ENCODE data around the gene FOXP1.

FOXP1 gene

GRCh38 chr3:71398157-71398836, 185.2 kb downstream of the FOXP1 start:
- Histone ChIP-seq H4K20me1 (ENCODE audit: low read depth, low read length) (no peaks in the 10 kb centered on the region), H3K9me2 (replicated peaks; ENCODE audit: insufficient read depth, low read length) (no peaks in the 10 kb centered on the region), H3K27me3 (ENCODE audit: low read length) (no peaks in the 10 kb centered on the region), H3K4me2 (ENCODE audit: low read depth, low read length, poor library complexity, severe bottlenecking) (no peak overlapping the region), H3K9ac (ENCODE audit: low read length) (no peak overlapping the region), H3F3A (ENCODE audit: insufficient read depth) (no peaks in the 10 kb centered on the region), H3K9me3 (ENCODE audit: insufficient read depth, low read length) (no peaks in the 10 kb centered on the region), H3K4me3 (ENCODE audit: insufficient read depth, low read length, poor library complexity, severe bottlenecking) (no peak overlapping the region), H3K79me2 (ENCODE audit: insufficient read depth, low read length) (no peaks in the 10 kb centered on the region), H3K36me3 (ENCODE audit: low read length) (no peaks in the 10 kb centered on the region), H2AFZ (ENCODE audit: low read depth, low read length, severe bottlenecking) (no peak overlapping the region), H3K27ac (ENCODE audit: low read depth, low read length) (no peak overlapping the region)
- no peak for TF ChIP-seq EZH2phosphoT487 (conservative IDR thresholded peaks at IDR 0.05; ENCODE audit: low read length)
- TF ChIP-seq, protein P1, sequence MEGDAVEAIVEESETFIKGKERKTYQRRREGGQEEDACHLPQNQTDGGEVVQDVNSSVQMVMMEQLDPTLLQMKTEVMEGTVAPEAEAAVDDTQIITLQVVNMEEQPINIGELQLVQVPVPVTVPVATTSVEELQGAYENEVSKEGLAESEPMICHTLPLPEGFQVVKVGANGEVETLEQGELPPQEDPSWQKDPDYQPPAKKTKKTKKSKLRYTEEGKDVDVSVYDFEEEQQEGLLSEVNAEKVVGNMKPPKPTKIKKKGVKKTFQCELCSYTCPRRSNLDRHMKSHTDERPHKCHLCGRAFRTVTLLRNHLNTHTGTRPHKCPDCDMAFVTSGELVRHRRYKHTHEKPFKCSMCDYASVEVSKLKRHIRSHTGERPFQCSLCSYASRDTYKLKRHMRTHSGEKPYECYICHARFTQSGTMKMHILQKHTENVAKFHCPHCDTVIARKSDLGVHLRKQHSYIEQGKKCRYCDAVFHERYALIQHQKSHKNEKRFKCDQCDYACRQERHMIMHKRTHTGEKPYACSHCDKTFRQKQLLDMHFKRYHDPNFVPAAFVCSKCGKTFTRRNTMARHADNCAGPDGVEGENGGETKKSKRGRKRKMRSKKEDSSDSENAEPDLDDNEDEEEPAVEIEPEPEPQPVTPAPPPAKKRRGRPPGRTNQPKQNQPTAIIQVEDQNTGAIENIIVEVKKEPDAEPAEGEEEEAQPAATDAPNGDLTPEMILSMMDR (IDR thresholded peaks at IDR 0.05; ENCODE audit: insufficient read depth, low read length, poor library complexity, severe bottlenecking) = no peak

DNA sequence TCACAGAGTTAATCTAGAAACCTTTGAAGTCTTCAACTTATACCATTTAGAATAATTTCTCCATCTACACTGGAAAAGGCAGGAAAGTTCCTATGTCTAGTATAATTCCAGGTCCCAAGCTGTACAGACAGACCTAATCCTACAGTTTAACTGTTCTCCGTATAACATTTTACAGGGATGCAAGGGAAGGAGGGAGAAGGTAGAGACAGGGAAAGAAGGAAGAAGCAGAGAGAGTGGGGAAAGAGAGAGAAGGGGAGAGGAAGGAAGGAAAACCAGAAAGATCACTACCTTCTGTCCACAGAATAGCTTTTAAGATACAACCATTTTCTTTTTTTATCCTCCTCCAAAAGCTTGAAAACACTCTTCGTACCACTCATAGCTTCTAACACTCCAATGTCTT, 185.8 kb downstream of the FOXP1 start:
- no peak overlapping the region for H2AFZ ChIP-seq (ENCODE audit: low read depth, low read length, severe bottlenecking)
- peaks cover 3% of the 10 kb centered on the region; the same call in 1 of the 2 replicates for H3F3A ChIP-seq (ENCODE audit: insufficient read depth)
- H4K20me1 ChIP-seq (ENCODE audit: low read depth, low read length) = no peaks in the 10 kb centered on the region
- H3K36me3 ChIP-seq (ENCODE audit: low read length) = no peaks in the 10 kb centered on the region
- no peak overlapping the region for H3K9ac ChIP-seq (ENCODE audit: low read length)
- H3K4me3 ChIP-seq (ENCODE audit: insufficient read depth, low read length, poor library complexity, severe bottlenecking) = no peak overlapping the region
- no peaks in the 10 kb centered on the region for H3K9me2 ChIP-seq (replicated peaks; ENCODE audit: insufficient read depth, low read length)
- H3K9me3 ChIP-seq (ENCODE audit: insufficient read depth, low read length) = no peaks in the 10 kb centered on the region
- TF ChIP-seq EZH2phosphoT487 (conservative IDR thresholded peaks at IDR 0.05; ENCODE audit: low read length) = no peak
- TF ChIP-seq, protein P1 (IDR thresholded peaks at IDR 0.05; ENCODE audit: insufficient read depth, low read length, poor library complexity, severe bottlenecking) = no peak
- no peaks in the 10 kb centered on the region for H3K27me3 ChIP-seq (ENCODE audit: low read length)
- H3K27ac ChIP-seq (ENCODE audit: low read depth, low read length) = no peak overlapping the region
- H3K4me2 ChIP-seq (ENCODE audit: low read depth, low read length, poor library complexity, severe bottlenecking) = no peak overlapping the region
- H3K79me2 ChIP-seq (ENCODE audit: insufficient read depth, low read length) = no peaks in the 10 kb centered on the region

- no peak overlapping the region for H3K27ac ChIP-seq (ENCODE audit: low read depth, low read length)
- no peaks in the 10 kb centered on the region for H3K9me2 ChIP-seq (replicated peaks; ENCODE audit: insufficient read depth, low read length)
- H3K9me3 ChIP-seq (ENCODE audit: insufficient read depth, low read length) = no peaks in the 10 kb centered on the region
- no peak overlapping the region for H2AFZ ChIP-seq (ENCODE audit: low read depth, low read length, severe bottlenecking)
- H3K36me3 ChIP-seq (ENCODE audit: low read length) = no peaks in the 10 kb centered on the region
- H4K20me1 ChIP-seq (ENCODE audit: low read depth, low read length) = no peaks in the 10 kb centered on the region
- H3K9ac ChIP-seq (ENCODE audit: low read length) = no peak overlapping the region
- H3K4me3 ChIP-seq (ENCODE audit: insufficient read depth, low read length, poor library complexity, severe bottlenecking) = no peak overlapping the region
- H3K27me3 ChIP-seq (ENCODE audit: low read length) = no peaks in the 10 kb centered on the region
- H3K79me2 ChIP-seq (ENCODE audit: insufficient read depth, low read length) = no peaks in the 10 kb centered on the region
- peaks cover 7% of the 10 kb centered on the region for H3F3A ChIP-seq (ENCODE audit: insufficient read depth)
- no peak for TF ChIP-seq EZH2phosphoT487 (conservative IDR thresholded peaks at IDR 0.05; ENCODE audit: low read length)
- TF ChIP-seq, protein P1 (IDR thresholded peaks at IDR 0.05; ENCODE audit: insufficient read depth, low read length, poor library complexity, severe bottlenecking) = no peak
- no peak overlapping the region for H3K4me2 ChIP-seq (ENCODE audit: low read depth, low read length, poor library complexity, severe bottlenecking)
These were observed 186.5 kb downstream of the FOXP1 start for GRCh38 chr3:71397046-71397445.

All from SU-DHL-6 (cell line).